Stimulated activated CD8-positive, alpha-beta memory T cell treated with anti-CD3 and anti-CD28 coated beads, Interleukin-4, amount 100 ng/mL, for 1 hour (primary cell): ENCODE measurements around the gene IL1RAP.
"Not testable (repeated sequence)": the region's sequence is repeated elsewhere in the genome, so short reads cannot be mapped to it uniquely, and the experiment has no call there.

Source experiments
- DNase-seq, 2 donors: peaks; one replicate each; pipeline ENCODE4 v3.0.0-alpha.2; 2020; ENCODE audit warnings: low read depth in 2 of 2, low spot score in 1 of 2

IL1RAP gene, protein sequence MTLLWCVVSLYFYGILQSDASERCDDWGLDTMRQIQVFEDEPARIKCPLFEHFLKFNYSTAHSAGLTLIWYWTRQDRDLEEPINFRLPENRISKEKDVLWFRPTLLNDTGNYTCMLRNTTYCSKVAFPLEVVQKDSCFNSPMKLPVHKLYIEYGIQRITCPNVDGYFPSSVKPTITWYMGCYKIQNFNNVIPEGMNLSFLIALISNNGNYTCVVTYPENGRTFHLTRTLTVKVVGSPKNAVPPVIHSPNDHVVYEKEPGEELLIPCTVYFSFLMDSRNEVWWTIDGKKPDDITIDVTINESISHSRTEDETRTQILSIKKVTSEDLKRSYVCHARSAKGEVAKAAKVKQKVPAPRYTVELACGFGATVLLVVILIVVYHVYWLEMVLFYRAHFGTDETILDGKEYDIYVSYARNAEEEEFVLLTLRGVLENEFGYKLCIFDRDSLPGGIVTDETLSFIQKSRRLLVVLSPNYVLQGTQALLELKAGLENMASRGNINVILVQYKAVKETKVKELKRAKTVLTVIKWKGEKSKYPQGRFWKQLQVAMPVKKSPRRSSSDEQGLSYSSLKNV

DNA sequence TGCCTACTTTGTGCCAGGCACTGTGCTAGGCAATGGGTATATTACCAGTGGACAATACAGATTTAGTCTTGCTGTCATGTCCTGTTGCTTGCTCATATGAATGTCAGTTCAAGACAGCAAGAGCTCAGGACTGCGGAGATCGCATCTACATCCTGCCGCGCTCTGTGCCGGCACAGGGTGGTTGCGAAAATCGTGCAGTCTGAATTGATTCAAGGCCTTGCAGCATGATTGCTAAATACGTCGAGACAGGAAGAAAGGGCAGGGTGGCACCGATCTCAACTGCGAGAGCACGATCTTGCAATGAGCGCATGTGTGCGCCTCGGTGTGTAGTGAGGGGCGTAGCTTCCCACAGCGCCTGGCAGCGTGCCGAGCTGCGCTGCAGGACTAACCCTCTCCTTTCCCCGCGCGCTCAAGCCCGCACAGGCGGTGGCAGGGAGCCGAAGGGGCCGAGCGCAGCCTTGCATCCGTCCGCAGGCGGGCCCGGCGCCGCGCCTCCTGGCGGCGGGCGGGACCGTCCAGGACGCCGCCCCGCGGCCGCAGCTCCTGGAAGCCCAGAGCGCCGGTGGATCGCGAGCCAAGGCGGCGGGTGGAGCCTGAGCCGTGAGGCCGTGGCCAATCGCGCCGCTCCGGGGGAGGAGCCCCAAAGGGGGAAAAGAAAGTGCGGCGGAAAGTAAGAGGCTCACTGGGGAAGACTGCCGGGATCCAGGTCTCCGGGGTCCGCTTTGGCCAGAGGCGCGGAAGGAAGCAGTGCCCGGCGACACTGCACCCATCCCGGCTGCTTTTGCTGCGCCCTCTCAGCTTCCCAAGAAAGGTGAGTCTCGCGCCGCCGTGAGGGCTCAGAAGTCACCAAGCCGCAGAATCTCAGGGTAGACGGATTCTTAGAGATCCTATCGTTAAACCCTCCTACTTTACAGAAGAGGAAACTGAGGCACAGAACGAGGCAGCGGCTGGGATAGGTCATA lies at the start of gene IL1RAP:
Gene IL1RAP (plus strand): TSS at position 677 of the 962 bp plus-strand sequence. CDS start 50,205 bp downstream, outside the sequence.
- DNase-seq, result peak; percentile 55 to 71

DNA sequence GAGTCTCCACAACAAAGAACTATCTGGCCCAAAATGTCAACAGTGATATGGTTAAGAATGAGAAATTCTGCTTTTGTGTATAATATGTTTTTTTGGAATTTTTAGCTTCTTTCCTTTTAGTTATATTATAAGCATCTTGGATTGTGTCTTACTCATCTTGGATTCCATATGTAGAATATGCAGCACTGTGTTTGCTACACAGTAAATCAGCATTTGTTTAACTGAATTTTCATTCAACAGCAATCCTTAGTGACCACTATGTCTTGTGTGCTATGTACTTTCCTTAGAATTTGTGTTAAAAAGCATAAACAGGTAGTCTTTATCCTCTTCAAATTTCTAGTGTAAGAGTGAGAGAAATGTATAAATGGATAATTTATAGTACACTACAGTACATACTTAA lies 46.0 kb upstream of the IL1RAP start:
- DNase-seq, result no peak

- DNase-seq, result not testable (repeated sequence)
These were observed 40.6 kb upstream of the IL1RAP start for GRCh38 chr3:190473261-190473660.

DNA sequence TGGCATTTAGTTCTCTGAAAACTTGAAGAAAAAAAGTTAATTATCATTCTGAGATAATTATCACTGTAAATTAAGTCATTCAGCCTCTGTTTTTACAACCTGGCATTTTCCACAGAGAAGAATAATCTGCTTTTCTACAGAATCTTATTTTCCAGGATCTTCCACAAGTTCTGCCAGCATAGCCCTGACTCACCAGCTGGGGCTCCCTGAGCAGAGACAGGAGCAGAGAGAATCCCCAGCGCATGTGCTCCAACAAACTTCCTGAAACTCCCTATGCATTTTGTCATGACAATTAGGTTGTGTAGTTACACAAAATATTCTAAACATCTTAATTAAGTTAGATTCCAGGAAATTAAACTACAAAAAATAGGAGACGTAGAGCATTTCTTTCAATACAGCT lies 32.1 kb upstream of the IL1RAP start:
- no peak for DNase-seq

DNA sequence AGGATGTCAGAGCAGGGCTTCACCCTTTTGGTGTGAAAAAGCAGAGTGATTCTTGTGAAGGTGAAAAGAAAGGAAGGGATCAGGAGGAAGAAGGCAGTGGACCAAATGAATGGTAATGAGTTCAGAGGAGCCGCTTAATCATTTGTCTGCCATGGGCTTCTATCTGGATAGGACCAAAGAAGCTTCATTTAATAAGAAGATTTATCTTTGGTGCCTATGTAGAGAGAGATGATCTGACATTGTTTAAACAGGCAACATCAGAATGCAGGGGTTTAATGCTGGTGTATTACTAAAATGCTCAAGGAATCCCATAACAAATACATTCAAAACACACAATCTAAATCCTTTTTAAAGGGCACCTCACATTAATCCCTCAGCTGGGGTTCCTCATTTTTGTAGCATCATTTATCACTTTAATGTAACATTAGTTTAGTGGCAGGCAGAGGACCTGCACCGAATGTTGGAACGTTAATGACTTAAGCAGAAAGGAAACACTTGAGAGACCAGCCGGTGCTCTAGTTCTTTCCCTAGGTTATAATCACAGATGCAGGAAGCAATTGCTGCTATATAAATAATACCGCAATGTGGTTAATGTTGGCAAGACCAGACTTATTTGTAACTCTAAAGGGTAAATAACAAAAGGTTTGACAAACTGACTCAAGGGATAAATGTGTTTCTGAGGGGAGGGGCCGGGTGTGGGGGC lies 27.9 kb upstream of the IL1RAP start:
- DNase-seq, result no peak

DNA sequence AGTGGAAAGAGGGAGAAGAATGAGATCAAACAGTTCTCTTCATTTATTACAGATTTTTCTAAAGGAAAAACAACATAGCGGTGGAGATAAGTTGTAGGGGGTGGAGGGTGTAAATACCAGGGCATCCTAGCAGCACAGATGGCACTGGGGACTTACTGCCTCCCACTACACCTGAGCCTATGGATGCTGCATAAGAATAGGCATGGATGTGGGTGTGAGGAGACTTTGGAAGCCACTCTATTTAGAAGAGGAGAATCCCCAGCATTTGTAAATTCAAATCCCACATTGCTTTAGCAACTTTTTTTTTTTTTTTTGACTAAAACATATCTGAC lies 27.4 kb upstream of the IL1RAP start:
- DNase-seq, result no peak

- DNase-seq, result no peak
These were observed 26.8 kb upstream of the IL1RAP start for GRCh38 chr3:190486908-190487607.

DNA sequence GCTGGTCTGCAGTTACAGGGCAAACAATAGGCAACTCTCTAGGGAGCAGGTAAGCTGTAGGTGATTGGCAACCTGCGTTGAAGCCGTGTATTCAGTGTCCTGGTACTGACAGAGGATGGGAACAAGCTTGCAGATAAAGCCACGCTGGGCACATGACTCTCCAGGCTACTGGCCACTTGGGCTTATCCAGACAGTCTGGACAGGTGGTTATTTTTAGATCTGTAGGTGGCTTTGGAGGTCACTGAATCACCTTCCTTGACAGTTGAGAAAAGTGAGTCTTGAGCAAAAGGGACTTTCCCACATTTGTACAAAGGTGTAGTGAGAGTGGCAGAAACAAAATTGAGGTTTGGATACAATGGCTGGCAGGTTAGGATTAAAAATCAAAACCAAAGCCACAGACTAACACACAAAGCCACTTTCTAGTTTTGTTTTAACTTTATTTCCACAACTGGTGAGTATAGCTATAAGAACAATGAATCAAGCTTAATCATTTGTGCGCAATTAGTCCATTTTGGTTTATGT lies 22.3 kb upstream of the IL1RAP start:
- no peak for DNase-seq

DNA sequence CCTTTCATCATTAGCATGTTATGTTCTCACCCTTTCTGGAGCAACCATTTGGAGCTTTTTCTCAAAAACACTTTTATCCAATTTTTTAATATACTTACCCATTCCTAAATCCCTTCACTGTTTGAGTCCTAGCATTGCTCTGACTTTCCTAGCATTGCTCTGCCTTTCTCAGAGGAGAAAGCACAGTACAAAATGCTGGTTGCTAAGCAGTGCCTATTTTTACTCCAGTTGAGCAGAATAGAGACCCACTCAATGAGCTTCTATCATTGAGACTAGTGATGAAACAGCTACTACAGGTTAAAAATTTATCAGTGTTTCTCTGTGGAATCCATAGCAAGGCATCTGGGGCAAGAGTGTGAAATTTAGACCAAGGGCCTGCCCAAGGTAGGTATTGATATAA lies 21.8 kb upstream of the IL1RAP start:
- no peak for DNase-seq

GRCh38 chr3:190492966-190493365 lies 20.9 kb upstream of the IL1RAP start:
- DNase-seq, result no peak

GRCh38 chr3:190494907-190495306 lies 19.0 kb upstream of the IL1RAP start:
- no peak for DNase-seq

GRCh38 chr3:190495354-190495753 lies 18.5 kb upstream of the IL1RAP start:
- DNase-seq, result no peak

- DNase-seq, result no peak
These were observed 18.1 kb upstream of the IL1RAP start for GRCh38 chr3:190495796-190496195.

DNA sequence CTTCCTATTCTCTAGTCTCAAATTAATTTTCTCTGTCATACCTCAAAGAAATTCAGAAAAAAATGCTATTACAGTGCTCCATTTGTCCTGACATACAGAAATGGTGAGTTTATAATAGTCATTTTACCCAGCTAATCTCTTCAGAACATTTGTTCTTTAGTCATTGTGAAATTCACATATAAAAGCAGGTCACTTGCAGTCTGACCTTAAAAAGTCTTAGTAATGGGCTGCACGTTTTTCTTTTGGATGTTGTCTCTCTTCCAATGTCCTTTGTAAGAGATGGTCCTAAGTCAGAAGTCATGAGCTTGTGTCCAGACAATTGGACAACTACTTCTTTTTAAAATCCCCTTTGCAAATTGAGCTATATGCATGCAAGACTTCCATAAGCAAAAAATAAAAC lies 17.0 kb upstream of the IL1RAP start:
- DNase-seq, result no peak

GRCh38 chr3:190497811-190498210 lies 16.1 kb upstream of the IL1RAP start:
- no peak for DNase-seq

- no peak for DNase-seq
These were observed 15.6 kb upstream of the IL1RAP start for GRCh38 chr3:190498293-190498692.

DNA sequence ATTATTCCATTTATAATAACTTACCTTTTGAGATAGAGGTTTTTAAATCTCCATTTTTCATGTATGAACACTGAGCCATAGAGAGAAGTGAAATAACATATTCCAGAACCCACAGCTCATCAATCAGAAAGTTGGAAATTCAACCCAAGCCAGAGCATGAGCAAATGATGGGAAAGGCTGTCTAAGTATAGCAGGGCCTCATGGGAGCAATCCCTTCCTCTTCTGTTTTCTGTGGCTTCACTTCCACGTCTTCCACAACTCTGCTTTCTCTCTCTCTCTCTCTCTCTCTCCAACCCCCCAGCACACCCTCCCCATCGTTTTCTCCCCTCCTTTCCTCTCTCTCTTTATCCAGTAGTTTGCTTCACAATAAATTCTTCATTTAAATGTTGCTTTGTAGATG lies 14.8 kb upstream of the IL1RAP start:
- DNase-seq, result no peak

DNA sequence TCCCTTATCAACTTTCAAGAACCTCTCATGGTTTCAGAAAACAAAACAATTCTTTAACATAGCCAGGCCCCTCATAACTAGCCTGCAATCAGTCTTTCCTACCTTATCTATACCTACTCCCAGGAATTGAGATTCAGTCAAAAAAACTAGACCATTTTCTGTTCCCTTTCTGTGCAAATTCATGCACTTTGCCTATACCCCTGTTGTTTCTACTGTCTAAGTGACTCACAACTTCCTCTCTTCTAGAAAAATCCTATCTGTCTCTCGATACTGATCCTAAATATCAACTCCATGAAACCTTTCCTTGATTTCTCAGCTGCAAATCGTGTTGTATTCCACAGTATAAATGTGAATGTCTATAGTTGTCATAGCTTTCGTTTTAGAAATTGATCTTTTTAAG lies 10.9 kb upstream of the IL1RAP start:
- DNase-seq, result no peak

- no peak for DNase-seq
These were observed 9.3 kb upstream of the IL1RAP start for GRCh38 chr3:190504354-190505125.
